Liver (tissue), 9 donors: Measurements from ENCODE around the gene IMPA2. TPM values are rescaled to one million over a fixed set of nuclear protein-coding genes. Genes with fewer than 3 reads are reported as not detected.

Experiments
- DNase-seq: peaks from one replicate; pipeline ENCODE4 v3.0.0-alpha.2; 2017; ENCODE audit warnings: low spot score
- H3K27ac ChIP-seq, 2 donors: one replicate each; pipeline ENCODE4 v1.7.0; 2013; ENCODE audit warnings: inconsistent platforms in 2 of 2, low read length in 2 of 2, control low read depth in 1 of 2, low read depth in 1 of 2, mild to moderate bottlenecking in 1 of 2
- H3K27me3 ChIP-seq, 4 donors: one replicate each; pipeline versions ENCODE4 v1.6.1 to v1.7.0; 2013; ENCODE audit warnings: low read length in 3 of 4, inconsistent platforms in 1 of 4, mild to moderate bottlenecking in 1 of 4, moderate library complexity in 1 of 4; ENCODE audit not compliant: control insufficient read depth in 4 of 4, insufficient read depth in 4 of 4
- H3K36me3 ChIP-seq, 4 donors: one replicate each; pipeline versions ENCODE4 v1.6.1 to v1.7.0; 2013; ENCODE audit warnings: low read length in 3 of 4, mild to moderate bottlenecking in 3 of 4, low read depth in 1 of 4, moderate library complexity in 1 of 4; ENCODE audit not compliant: control insufficient read depth in 4 of 4, insufficient read depth in 3 of 4
- H3K4me1 ChIP-seq, 4 donors: one replicate each; pipeline versions ENCODE4 v1.6.1 to v1.7.0; 2013; ENCODE audit warnings: low read length in 3 of 4, mild to moderate bottlenecking in 3 of 4, moderate library complexity in 1 of 4; ENCODE audit not compliant: control insufficient read depth in 4 of 4, insufficient read depth in 4 of 4
- H3K4me3 ChIP-seq, 3 donors: one replicate each; pipeline versions ENCODE4 v1.6.1 to v1.7.0; 2013; ENCODE audit warnings: low read length in 3 of 3, control low read depth in 1 of 3, low read depth in 1 of 3, mild to moderate bottlenecking in 1 of 3
- H3K9ac ChIP-seq, 2 donors: one replicate each; pipeline ENCODE4 v1.7.0; 2013; ENCODE audit warnings: low read length in 2 of 2, mild to moderate bottlenecking in 2 of 2, moderate library complexity in 2 of 2, control low read depth in 1 of 2, low read depth in 1 of 2
- H3K9me3 ChIP-seq, 4 donors: one replicate each; pipeline versions ENCODE4 v1.6.1 to v1.7.0; 2013; ENCODE audit warnings: low read length in 3 of 4; ENCODE audit not compliant: control insufficient read depth in 4 of 4
- EGR1 ChIP-seq, 2 donors: IDR thresholded peaks; 2 replicates each; pipeline ENCODE4 v1.6.1; 2016 to 2018; ENCODE audit warnings: antibody characterized with exemption in 2 of 2, low read depth in 2 of 2
- FOXA1 ChIP-seq: IDR thresholded peaks from 2 replicates; pipeline ENCODE4 v1.6.1; 2016; ENCODE audit warnings: antibody characterized with exemption
- FOXA2 ChIP-seq: IDR thresholded peaks from 2 replicates; pipeline ENCODE4 v1.6.1; 2016; ENCODE audit warnings: antibody characterized with exemption
- GABPA ChIP-seq, 2 donors: IDR thresholded peaks in 1 of 2; conservative IDR thresholded peaks in 1 of 2; 2 replicates each; pipeline ENCODE4 v1.6.1; 2016; ENCODE audit warnings: antibody characterized with exemption in 2 of 2, mild to moderate bottlenecking in 1 of 2, moderate library complexity in 1 of 2
- HNF4A ChIP-seq, 2 donors: conservative IDR thresholded peaks; 2 replicates each; pipeline ENCODE4 v1.6.1; 2016; ENCODE audit warnings: antibody characterized with exemption in 2 of 2, mild to moderate bottlenecking in 2 of 2
- HNF4G ChIP-seq: IDR thresholded peaks from 2 replicates; pipeline ENCODE4 v1.6.1; 2016; ENCODE audit warnings: antibody characterized with exemption
- JUND ChIP-seq, 2 donors: IDR thresholded peaks; 2 replicates each; pipeline ENCODE4 v1.6.1; 2016; ENCODE audit warnings: antibody characterized with exemption in 2 of 2
- RAD21 ChIP-seq, 2 donors: IDR thresholded peaks; 2 replicates each; pipeline ENCODE4 v1.6.1; 2016; ENCODE audit warnings: antibody characterized with exemption in 2 of 2, mild to moderate bottlenecking in 2 of 2
- RXRA ChIP-seq, 2 donors: IDR thresholded peaks; 2 replicates each; pipeline ENCODE4 v1.6.1; 2017 to 2018; ENCODE audit warnings: antibody characterized with exemption in 2 of 2, mild to moderate bottlenecking in 1 of 2
- SP1 ChIP-seq: IDR thresholded peaks from 2 replicates; pipeline ENCODE4 v1.6.1; 2018; ENCODE audit warnings: antibody characterized with exemption, mild to moderate bottlenecking
- TAF1 ChIP-seq: conservative IDR thresholded peaks from 2 replicates; pipeline ENCODE4 v1.6.1; 2016; ENCODE audit warnings: antibody characterized with exemption, mild to moderate bottlenecking
- YY1 ChIP-seq: IDR thresholded peaks from 2 replicates; pipeline ENCODE4 v1.6.1; 2016; ENCODE audit warnings: antibody characterized with exemption, mild to moderate bottlenecking
- WGBS: extraction: QIAGEN DNeasy Blood & Tissue Kit; methylation state at CpG from one replicate; pipeline ENCODE4 v1.1.7; 2013; 5-methylcytosine and 5-hydroxymethylcytosine counted together
- polyA plus RNA-seq, 2 donors: library from polyadenylated mRNA; stranded (reverse) in 1 of 2; unstranded in 1 of 2; fragments of 200-250 nt in 1 of 2; fragments of >200 nt in 1 of 2; fragmentation: Nextera tagmentation in 1 of 2; extraction: Ambion mirVana in 1 of 2; gene quantifications; one replicate each; pipeline versions ENCODE4 v1.2.1 to v1.2.3, GENCODE V29; 2013 to 2015
- total RNA-seq, 2 donors: library from RNA; depleted of rRNA; stranded (reverse); fragments of >200 nt; gene quantifications; one replicate each; pipeline ENCODE4 v1.2.3, GENCODE V29; 2014
- TF ChIP-seq, protein P1 (sequence below): IDR thresholded peaks from 2 replicates; pipeline ENCODE4 v1.6.1; 2016; ENCODE audit warnings: antibody characterized with exemption, mild to moderate bottlenecking
- TF ChIP-seq, protein P2 (sequence below): IDR thresholded peaks from 2 replicates; pipeline ENCODE4 v1.6.1; 2016; ENCODE audit warnings: antibody characterized with exemption
- TF ChIP-seq, protein P3 (sequence below): IDR thresholded peaks from 2 replicates; pipeline ENCODE4 v1.6.1; 2016; ENCODE audit warnings: antibody characterized with exemption
- TF ChIP-seq, protein P4 (sequence below): IDR thresholded peaks from 2 replicates; pipeline ENCODE4 v1.6.1; 2016; ENCODE audit warnings: antibody characterized with exemption
- TF ChIP-seq, protein P5 (sequence below): fragments of 150-350 bp; IDR thresholded peaks from 2 replicates; pipeline ENCODE4 v1.5.1; 2017; ENCODE audit warnings: improper control_type of control experiment, low read depth, low read length; ENCODE audit not compliant: missing input control
- donor health status: healthy.
- donor health status: healthy.
- donor health status: healthy.
- donor health status: healthy.
- donor health status: healthy.

Gene IMPA2
- total and polyA plus RNA-seq, 4 donors = 27.5 to 55.8 (median 48.2) TPM

DNA sequence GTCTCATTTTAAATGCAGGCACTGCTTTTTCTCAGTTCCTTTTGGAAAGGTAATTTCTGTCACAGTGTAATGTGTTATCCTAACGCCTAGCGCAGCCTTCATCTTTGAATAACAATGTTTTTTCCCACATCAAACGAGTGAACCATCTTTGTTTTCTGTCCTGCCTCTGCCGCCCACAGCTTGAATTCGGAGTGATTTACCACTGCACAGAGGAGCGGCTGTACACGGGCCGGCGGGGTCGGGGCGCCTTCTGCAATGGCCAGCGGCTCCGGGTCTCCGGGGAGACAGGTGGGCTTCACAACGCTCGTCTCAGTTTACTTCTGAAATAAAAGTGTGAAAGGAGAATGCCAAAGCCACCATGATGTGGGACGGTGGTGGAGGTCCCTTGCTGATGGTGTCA is 32.8 kb downstream of the IMPA2 start:
- TF ChIP-seq FOXA1 = no peak
- no peak for TF ChIP-seq RXRA (IDR thresholded peaks at IDR 0.05)
- TF ChIP-seq, protein P1, sequence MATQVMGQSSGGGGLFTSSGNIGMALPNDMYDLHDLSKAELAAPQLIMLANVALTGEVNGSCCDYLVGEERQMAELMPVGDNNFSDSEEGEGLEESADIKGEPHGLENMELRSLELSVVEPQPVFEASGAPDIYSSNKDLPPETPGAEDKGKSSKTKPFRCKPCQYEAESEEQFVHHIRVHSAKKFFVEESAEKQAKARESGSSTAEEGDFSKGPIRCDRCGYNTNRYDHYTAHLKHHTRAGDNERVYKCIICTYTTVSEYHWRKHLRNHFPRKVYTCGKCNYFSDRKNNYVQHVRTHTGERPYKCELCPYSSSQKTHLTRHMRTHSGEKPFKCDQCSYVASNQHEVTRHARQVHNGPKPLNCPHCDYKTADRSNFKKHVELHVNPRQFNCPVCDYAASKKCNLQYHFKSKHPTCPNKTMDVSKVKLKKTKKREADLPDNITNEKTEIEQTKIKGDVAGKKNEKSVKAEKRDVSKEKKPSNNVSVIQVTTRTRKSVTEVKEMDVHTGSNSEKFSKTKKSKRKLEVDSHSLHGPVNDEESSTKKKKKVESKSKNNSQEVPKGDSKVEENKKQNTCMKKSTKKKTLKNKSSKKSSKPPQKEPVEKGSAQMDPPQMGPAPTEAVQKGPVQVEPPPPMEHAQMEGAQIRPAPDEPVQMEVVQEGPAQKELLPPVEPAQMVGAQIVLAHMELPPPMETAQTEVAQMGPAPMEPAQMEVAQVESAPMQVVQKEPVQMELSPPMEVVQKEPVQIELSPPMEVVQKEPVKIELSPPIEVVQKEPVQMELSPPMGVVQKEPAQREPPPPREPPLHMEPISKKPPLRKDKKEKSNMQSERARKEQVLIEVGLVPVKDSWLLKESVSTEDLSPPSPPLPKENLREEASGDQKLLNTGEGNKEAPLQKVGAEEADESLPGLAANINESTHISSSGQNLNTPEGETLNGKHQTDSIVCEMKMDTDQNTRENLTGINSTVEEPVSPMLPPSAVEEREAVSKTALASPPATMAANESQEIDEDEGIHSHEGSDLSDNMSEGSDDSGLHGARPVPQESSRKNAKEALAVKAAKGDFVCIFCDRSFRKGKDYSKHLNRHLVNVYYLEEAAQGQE = no peak
- no peak for TF ChIP-seq EGR1 (IDR thresholded peaks at IDR 0.05; ENCODE audit: low read depth in 2 of 2)
- no peak for TF ChIP-seq GABPA (IDR thresholded peaks at IDR 0.05 in 1 of 2, conservative IDR thresholded peaks at IDR 0.05 in 1 of 2)
- TF ChIP-seq YY1 = no peak
- TF ChIP-seq, protein P2, sequence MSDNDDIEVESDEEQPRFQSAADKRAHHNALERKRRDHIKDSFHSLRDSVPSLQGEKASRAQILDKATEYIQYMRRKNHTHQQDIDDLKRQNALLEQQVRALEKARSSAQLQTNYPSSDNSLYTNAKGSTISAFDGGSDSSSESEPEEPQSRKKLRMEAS = no peak
- TF ChIP-seq JUND (IDR thresholded peaks at IDR 0.05) = no peak
- no peak for TF ChIP-seq TAF1
- TF ChIP-seq HNF4G = no peak
- TF ChIP-seq HNF4A (conservative IDR thresholded peaks at IDR 0.05) = no peak
- TF ChIP-seq, protein P3, sequence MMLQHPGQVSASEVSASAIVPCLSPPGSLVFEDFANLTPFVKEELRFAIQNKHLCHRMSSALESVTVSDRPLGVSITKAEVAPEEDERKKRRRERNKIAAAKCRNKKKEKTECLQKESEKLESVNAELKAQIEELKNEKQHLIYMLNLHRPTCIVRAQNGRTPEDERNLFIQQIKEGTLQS = no peak
- TF ChIP-seq RAD21 (IDR thresholded peaks at IDR 0.05) = no peak
- TF ChIP-seq, protein P4, sequence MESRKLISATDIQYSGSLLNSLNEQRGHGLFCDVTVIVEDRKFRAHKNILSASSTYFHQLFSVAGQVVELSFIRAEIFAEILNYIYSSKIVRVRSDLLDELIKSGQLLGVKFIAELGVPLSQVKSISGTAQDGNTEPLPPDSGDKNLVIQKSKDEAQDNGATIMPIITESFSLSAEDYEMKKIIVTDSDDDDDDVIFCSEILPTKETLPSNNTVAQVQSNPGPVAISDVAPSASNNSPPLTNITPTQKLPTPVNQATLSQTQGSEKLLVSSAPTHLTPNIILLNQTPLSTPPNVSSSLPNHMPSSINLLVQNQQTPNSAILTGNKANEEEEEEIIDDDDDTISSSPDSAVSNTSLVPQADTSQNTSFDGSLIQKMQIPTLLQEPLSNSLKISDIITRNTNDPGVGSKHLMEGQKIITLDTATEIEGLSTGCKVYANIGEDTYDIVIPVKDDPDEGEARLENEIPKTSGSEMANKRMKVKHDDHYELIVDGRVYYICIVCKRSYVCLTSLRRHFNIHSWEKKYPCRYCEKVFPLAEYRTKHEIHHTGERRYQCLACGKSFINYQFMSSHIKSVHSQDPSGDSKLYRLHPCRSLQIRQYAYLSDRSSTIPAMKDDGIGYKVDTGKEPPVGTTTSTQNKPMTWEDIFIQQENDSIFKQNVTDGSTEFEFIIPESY = no peak
- no peak for TF ChIP-seq FOXA2
- TF ChIP-seq, protein P5, sequence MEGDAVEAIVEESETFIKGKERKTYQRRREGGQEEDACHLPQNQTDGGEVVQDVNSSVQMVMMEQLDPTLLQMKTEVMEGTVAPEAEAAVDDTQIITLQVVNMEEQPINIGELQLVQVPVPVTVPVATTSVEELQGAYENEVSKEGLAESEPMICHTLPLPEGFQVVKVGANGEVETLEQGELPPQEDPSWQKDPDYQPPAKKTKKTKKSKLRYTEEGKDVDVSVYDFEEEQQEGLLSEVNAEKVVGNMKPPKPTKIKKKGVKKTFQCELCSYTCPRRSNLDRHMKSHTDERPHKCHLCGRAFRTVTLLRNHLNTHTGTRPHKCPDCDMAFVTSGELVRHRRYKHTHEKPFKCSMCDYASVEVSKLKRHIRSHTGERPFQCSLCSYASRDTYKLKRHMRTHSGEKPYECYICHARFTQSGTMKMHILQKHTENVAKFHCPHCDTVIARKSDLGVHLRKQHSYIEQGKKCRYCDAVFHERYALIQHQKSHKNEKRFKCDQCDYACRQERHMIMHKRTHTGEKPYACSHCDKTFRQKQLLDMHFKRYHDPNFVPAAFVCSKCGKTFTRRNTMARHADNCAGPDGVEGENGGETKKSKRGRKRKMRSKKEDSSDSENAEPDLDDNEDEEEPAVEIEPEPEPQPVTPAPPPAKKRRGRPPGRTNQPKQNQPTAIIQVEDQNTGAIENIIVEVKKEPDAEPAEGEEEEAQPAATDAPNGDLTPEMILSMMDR = no peak
- no peak for TF ChIP-seq SP1
- Histone ChIP-seq H3K4me1 (peaks cover 15 to 67% (median 43%) of the 10 kb centered on the region in 4 donors), H3K4me3 (no peak overlapping the region), H3K27me3 (no peaks in the 10 kb centered on the region), H3K9me3 (no peaks in the 10 kb centered on the region), H3K27ac (no peak overlapping the region), H3K36me3 (peaks cover 0 to 4% (median 0%) of the 10 kb centered on the region in 4 donors), H3K9ac (no peak overlapping the region)
- WGBS = 96% methylated on average over 17 of the region's 17 CpGs
- DNase-seq = no peak
